GM20431 (cell line): Measurements from ENCODE around the gene SLC6A6.

ENCODE experiments used
- in situ Hi-C: fragments of 300-500 bp; cut with MseI, MboI; formaldehyde crosslinking; loops from one replicate; pipeline ENCODE4 v1.15.0; 2020; ENCODE audit warnings: low sequenced_read_pairs; ENCODE audit not compliant: unreplicated experiment

Gene SLC6A6

GRCh38 chr3:14461006-14461747, 58.8 kb downstream of the SLC6A6 start:
- in situ Hi-C loops: loop anchor here (10.0 kb wide), 1 partner anchor 196 kb away; no protein-coding TSS in a partner anchor

DNA sequence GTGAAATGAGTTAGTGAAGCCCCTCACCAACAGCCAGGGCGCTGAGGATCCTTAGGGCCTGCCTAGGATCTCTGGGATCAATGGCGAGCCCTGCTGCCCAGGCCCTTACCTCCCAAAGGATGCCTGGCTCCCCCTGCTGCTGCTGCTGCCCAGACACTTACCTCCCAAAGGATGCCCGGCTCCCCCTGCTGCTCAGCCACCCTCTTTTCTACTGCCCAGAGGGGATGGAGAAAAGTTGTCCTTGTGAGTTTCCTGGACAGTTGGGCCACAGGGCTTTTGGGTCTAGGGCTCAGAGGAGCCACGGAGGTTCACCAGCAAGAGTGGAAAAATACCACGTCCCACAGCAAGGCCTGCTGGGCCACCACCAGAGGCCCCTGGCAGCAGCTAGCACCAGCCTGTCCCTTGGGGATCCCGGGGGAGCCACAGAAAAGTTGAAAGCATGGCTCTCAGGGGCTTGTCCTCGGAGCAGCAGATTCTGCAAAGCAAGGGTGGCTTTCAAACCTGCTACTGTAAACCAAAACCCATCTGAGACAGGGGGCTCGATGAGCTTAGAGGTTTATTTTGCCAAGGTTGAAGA, 59.4 kb downstream of the SLC6A6 start:
- in situ Hi-C loops: loop anchor here (10.0 kb wide), 1 partner anchor 197 kb away; no protein-coding TSS in a partner anchor

GRCh38 chr3:14462738-14463137, 60.3 kb downstream of the SLC6A6 start:
- in situ Hi-C loops: loop anchor here (10.0 kb wide), 1 partner anchor 198 kb away; no protein-coding TSS in a partner anchor

- in situ Hi-C loops: loop anchor here (10.0 kb wide), 1 partner anchor 199 kb away; no protein-coding TSS in a partner anchor
Measured at GRCh38 chr3:14463330-14464140, 61.1 kb downstream of the SLC6A6 start.

- in situ Hi-C loops: loop anchor here (10.0 kb wide), 1 partner anchor 199 kb away; no protein-coding TSS in a partner anchor
Measured at GRCh38 chr3:14464141-14464465, 61.7 kb downstream of the SLC6A6 start.

- in situ Hi-C loops: loop anchor here (10.0 kb wide), 1 partner anchor 200 kb away; no protein-coding TSS in a partner anchor
Measured at GRCh38 chr3:14464521-14464920, 62.1 kb downstream of the SLC6A6 start.

- in situ Hi-C loops: loop anchor here (10.0 kb wide), 1 partner anchor 201 kb away; no protein-coding TSS in a partner anchor
Measured at GRCh38 chr3:14465425-14465824, 63.0 kb downstream of the SLC6A6 start.

- in situ Hi-C loops: loop anchor here (10.0 kb wide), 1 partner anchor 202 kb away; no protein-coding TSS in a partner anchor
Measured at GRCh38 chr3:14466179-14466903, 63.9 kb downstream of the SLC6A6 start.

DNA sequence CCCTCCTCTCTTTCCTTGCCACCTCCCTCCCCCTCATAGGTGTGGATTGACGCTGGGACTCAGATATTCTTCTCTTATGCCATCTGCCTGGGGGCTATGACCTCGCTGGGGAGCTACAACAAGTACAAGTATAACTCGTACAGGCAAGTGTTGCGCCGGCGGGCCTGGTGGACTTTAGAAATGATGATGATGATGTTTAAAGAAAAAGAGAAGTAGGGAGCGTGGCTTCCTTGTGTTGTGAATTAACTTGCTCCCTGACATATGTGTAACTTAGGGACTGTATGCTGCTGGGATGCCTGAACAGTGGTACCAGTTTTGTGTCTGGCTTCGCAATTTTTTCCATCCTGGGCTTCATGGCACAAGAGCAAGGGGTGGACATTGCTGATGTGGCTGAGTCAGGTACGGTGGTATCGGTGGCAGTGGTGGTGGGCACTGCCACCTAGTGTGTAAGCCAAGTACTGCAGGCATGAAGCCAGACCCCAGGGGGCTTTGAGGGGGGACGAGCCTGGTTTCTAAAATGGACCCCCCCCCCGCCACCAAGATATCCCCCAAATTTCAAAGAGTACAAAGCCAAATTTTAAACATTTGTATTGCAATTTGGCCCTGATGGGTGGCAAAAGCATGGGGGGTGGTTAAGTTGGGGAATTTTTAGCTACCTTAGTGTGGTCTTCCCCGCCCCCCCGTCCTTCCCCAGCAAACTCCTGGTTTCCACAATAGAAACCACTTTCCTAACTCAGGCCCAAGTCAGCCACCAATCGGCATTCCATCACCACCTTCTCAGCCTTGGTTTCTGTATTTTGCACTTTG, 65.6 kb downstream of the SLC6A6 start:
- in situ Hi-C loops: loop anchor here (10.0 kb wide), 1 partner anchor 203 kb away; no protein-coding TSS in a partner anchor

DNA sequence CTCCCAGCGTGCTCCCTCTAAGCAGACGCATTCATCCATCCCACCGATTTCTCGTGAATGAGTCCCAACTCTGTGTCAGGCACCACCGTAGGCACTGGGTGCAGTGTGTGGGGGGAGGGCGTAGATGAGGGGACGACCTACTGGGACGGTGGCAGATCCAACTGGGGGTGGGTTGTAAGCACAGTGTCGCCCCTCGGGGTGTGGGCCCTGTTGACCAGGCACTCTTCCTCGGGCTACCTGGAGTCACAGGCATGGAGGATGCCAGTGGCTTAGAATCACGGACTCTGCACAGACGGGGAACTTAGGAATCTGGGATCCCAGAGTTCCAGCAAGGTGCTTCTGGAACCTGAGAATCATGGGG, 66.2 kb downstream of the SLC6A6 start:
- in situ Hi-C loops: loop anchor here (10.0 kb wide), 1 partner anchor 204 kb away; no protein-coding TSS in a partner anchor

- in situ Hi-C loops: no loop called here
Measured at GRCh38 chr3:14470461-14470860, 68.1 kb downstream of the SLC6A6 start.

GRCh38 chr3:14471016-14471415, 68.6 kb downstream of the SLC6A6 start:
- in situ Hi-C loops: no loop called here

DNA sequence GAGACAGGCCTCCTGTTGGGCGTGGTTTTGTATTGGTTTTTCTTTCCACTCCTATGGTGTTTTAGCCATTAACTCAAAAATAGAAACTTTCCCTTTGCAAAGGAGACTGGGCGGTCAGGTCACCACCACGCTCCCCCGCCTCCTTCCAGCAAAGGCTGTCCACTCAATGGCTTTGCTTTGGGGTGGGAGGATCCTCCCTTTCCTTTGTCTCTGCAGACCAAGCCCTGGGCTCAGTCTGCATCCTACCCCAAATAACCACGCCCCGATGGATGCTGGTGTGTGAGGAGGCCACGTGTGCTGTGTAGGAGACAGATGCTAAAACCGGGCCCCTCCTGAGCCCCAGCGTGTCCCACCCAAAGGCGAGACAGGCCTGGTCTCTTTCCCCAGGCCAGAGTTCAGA, 69.3 kb downstream of the SLC6A6 start:
- in situ Hi-C loops: no loop called here

DNA sequence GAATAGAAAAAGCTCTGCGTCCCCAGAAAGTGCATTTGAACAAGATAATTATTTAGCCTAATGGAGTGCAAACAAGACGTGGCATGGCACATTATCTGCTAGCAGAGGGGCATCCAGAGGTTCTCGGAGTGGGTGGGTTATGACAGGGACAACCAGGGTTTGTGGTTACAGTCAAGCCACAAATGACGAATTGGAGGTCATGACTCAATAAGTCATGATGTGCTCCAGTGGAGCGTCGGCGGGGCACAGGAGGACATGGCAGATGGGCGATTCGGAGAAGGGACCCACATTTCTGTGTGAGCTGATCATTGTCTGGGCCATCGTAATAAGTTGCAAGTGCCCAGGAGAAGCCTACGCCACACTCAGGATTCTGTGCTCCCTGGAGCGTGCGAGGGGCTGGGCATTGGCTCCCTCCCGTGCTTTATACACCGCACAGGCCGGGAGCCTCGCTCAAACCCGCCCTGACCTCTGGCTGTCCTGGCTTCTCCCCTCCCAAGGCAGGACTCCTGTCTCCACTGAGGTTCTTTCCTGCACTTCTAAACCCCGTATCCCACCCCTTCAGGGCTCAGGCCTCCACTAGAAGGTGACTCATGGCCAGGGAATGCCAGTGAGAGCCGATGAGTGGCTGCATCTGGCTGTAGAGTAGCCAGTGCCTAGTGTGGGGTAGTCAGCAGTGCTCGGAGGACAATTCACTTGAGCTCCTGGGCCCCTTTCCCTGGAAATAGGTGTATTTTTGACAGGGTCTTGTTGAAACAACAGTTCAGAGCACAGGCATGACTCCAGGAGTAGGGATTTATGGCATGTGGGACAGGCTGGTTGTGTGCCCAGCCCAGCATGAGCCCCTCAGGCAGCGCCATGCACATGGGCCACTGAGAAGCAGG, 70.3 kb downstream of the SLC6A6 start:
- in situ Hi-C loops: no loop called here

- in situ Hi-C loops: no loop called here
Measured at GRCh38 chr3:14473411-14473891, 71.0 kb downstream of the SLC6A6 start.

- in situ Hi-C loops: no loop called here
Measured at GRCh38 chr3:14474363-14475081, 72.1 kb downstream of the SLC6A6 start.

DNA sequence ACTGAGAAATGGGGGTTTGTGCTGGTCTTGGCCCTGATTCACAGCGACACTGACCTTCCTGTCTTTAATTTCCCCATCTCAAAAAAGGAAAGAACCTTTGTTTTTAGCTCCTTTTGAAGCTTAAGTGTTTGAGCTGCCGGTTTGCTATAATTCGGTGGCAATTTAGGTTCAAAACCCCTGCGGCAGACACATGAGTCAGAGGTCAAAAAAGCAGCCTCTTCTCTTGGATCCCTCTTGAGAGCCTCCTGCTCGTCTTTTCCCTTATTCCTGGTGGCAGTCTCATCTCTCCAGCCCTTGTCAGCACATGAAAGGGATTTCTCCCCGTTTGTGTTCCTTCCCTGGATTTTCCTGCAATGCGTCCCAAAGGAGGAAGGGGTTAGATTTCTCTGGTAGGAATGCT, 73.2 kb downstream of the SLC6A6 start:
- in situ Hi-C loops: no loop called here
